GDM1 (cell line): ENCODE results near the gene FXN.
"Not testable (repeated sequence)": the region's sequence is repeated elsewhere in the genome, so short reads cannot be mapped to it uniquely, and the experiment has no call there.

Experiments used
- DNase-seq: peaks from one replicate; lab custom pipeline; 2025; lab: John Stamatoyannopoulos, UW

FXN gene

GRCh38 chr9:69104830-69105527 is 69.4 kb downstream of the FXN start:
- no peak for DNase-seq

DNA sequence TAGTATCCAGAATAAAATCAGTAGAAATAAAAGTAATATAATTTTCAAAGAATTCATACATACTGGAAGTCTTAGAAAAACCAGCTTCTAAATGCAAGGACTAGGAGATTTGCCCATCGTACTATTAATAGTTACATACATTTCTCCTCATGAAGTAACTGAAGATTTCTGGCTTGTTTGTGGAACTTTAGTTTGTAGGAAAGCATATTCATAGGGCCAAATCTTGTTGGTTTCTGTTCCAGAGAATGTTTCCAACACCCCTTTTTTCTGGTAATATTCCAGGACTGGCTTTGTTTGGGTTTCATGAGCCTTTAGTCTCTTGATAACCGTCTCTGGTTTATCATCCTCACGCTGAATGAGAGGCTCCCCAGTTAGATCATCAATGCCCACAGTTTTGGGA is 72.2 kb downstream of the FXN start:
- DNase-seq, result no peak

DNA sequence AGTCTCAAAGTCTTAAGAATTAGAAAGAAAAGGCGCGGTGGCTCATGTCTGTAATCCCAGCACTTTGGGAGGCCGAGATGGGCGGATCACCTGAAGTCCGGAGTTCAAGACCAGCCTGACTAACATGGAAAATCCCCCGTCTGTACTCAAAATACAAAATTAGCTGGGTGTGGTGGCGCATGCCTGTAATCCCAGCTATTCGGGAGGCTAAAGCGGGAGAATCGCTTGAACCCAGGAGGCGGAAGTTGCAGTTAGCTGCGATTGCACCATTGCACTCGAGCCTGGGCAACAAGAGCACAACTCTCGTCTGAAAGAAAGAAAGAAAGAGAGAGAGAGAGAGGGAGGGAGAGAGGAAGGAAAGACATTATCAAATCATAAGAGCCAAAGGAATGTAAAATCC is 73.2 kb downstream of the FXN start:
- not testable (repeated sequence) for DNase-seq

DNA sequence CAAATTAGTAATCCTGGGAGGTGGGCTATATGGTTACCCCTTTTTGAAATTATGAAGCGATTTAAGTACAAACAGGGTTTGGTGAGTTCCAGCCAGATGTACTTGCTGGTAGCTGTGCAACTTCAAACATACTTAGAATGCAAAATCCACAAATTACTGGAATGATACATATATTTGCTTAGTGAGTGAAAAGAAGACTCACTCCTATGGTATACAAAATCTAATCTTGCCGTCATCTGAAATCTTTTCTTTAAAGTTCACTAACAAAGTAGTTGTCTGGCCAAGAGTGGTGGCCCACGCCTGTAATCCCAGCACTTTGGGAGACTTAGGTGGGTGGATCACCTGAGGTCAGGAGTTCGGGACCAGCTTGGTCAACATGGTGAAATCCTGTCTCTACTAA is 73.6 kb downstream of the FXN start:
- no peak for DNase-seq

DNA sequence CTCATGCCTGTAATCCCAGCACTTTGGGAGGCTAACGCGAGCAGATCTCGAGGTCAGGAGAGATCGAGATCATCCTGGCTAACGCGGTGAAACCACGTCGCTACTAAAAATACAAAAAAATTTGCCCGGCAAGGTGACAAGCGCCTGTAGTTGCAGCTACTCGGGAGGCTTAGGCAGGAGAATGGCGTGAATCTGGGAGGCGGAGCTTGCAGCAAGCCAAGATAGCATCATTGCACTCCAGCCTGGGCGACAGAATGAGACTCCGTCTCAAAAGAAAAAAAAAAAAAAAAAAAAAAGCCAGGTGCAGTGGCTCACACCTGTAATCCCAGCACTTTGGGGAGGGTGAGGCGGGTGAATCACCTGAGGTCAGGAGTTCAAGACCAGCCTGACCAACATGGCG is 77.1 kb downstream of the FXN start:
- DNase-seq, result not testable (repeated sequence)

DNA sequence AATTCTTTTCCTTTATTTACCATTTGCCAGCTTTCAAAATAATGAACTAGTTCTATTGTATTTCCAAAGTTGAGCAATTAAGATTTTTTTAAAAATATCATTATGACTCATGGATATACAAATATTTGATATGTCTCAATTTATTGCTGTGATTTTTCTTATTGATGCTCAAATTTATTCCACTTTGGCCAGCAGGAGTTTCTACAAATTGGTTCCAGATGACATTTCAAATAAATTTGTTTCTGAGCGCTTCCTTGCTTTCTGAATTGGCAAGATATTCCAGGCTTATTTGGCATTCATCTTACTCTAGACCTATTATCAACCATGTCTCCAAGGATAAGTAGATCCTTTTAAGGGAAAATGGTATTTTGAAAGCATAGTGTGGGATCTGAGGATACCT is 80.1 kb downstream of the FXN start:
- DNase-seq, result no peak

GRCh38 chr9:69118656-69119055 is 83.1 kb downstream of the FXN start:
- no peak for DNase-seq

DNA sequence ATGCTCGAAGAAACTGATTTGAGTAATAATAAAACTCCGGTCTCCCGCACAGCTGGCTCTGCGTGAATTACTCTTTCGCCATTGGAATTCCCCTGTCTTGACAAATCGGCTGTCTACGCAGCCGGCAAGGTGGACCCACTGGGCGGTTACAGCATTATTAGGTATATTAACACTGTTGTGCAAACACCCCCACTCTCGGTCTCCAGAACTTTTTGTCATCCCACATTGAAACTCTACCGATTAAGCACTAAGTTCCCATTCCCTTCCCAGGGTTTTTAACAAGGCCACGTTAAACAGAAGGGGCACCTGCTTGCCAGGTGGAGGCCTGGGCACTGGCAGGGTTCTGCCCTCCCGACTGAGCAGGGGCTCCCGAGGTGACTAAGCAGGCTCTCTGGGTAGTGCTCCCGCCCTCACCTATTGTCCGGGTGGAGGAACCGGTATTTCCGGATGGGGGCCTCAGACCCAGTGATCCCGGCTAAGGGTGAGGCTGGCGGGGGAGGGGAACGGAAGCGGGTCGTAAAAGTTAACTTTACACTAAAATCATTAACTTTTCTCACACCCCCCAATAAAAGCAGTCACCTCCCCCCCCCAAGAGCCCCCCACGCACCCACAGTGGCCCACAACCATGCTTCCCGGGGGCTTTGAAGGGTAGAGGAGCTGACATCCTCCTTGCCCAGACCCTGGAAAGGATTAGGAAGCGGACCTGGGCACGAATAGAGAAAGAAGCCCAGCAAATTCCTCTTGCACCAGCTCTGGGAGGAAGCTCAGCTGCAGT is 85.0 kb downstream of the FXN start:
- no peak for DNase-seq

DNA sequence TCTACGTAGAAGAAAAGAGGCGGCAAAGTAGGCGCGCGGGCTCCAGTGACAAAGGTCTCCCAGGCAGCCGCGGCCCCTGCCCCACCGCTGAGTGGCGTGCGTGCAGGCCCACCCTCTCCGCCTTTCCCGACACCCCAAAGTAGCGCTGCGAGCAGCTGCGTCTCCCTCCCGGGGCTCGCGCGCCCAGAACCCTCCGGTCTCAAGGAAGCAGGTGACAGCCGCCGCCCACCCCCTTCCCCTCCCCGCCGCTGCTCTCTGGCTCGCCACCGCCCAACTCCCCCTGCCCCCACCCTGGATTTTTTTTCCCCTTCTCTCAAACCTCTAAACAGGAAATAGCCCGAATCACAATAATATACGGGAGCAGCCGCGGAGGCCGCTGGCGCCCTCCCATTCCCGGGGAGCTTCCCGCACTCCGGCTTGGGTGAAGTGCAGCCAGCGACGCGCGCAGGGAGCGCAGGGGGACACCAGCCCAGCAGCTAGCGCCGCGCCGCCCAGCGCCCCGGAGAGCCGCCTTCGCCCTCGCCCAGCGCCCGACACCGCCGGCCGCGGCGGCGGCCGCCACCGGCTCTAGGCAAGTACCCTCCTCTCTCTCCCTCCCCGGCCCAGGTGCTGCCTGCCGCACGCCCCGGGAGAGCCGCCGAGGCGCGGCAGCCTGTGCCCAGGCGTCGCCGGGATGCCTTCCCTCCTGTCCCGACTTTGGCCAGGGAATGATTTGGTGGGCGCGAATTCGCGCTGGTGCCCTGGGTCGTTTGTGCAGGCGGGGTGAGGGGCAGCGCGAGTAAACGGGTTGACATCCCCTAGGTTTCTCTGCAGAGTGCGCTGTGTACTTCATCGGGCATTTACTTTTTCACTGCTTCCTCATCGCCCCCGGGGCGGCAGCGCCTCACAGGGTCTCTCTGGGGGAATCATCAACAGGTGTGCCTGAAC is 85.9 kb downstream of the FXN start:
- peak; percentile 22 for DNase-seq

- no peak for DNase-seq
Observed at GRCh38 chr9:69122082-69122548, 86.6 kb downstream of the FXN start.

- DNase-seq, result no peak
Observed at GRCh38 chr9:69122549-69123141, 87.1 kb downstream of the FXN start.

GRCh38 chr9:69130456-69131441 is 95.2 kb downstream of the FXN start:
- DNase-seq, result no peak

DNA sequence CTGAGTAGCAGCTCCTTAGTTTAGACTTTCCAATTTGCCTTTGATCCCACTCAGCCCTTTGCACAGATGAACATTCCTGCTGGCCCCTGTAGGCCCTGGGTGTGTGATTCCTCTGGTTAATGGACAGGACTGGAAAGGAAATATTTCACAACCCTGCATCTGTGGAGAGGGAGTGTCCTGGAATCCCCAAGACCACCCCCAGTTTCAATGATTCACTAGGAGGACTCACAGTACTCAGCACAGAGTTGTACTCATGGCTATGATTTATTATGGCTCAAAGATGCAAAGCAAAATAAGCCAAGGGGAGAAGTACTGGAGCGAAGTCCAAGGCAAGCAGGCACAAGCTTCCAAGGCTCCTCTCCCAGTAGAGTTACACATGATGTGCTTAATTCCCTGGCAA is 96.1 kb downstream of the FXN start:
- no peak for DNase-seq

- no peak for DNase-seq
Observed at GRCh38 chr9:69132361-69132760, 96.8 kb downstream of the FXN start.

- DNase-seq, result no peak
Observed at GRCh38 chr9:69134412-69134811, 98.9 kb downstream of the FXN start.

DNA sequence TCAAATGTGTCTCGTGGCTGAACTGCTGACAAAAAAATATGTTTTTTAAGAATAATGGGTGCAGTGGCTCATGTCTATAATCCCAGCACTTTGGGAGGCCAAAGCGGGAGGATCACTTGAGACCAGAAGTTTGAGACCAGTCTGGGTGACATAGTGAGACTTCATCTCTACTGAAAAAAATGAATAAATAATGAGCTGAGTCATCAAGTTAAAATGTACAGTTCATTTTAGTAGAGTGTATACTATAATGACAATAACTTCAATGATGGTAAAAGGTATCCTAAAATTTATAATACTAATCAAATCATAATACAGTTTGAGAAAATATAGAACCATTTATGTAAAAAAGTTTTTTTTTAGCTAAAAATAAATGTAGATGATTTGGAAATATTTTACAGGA is 100.6 kb downstream of the FXN start:
- no peak for DNase-seq

GRCh38 chr9:69136779-69137178 is 101.2 kb downstream of the FXN start:
- DNase-seq, result no peak

DNA sequence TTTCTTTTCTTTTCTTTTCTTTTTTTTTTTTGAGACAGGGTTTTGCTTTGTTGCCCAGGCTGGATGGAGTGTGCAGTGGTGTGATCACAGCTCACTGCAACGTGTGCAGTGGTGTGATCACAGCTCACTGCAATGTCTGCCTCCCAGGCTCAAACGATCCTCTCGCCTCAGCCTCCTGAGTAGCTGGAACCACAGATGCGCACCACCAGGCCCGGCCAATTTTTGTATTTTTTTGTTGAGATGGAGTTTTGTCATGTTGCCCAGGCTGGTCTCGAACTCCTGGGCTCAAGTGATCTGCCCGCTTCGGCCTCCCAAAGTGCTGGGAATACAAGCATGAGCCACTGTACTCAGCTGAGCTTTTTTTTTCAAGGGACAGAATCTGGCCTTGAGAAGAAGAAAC is 101.8 kb downstream of the FXN start:
- DNase-seq, result no peak

DNA sequence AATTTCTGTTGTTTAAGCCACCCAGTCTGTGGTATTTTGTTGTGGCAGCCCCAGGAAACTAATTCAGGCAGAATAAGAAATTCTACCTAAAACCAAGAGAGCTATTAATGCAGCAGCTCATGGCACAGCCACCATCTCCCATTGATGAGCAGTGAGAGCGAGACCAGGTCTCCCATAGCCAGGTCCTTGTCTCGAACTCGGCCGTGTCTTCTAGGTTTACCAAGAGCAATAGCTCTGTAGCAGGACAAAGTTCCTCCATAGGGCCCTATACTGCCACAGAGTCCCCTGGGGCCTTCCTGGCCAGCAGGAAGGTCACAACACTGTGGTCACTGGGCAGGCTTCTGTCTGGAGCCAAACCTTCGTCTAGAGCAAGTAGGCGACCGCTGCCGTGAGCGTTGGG is 104.0 kb downstream of the FXN start:
- no peak for DNase-seq

- no peak for DNase-seq
Observed at GRCh38 chr9:69140123-69140735, 104.7 kb downstream of the FXN start.
